ENCODE measurements around the gene EFNA3.

EFNA3 gene

DNA sequence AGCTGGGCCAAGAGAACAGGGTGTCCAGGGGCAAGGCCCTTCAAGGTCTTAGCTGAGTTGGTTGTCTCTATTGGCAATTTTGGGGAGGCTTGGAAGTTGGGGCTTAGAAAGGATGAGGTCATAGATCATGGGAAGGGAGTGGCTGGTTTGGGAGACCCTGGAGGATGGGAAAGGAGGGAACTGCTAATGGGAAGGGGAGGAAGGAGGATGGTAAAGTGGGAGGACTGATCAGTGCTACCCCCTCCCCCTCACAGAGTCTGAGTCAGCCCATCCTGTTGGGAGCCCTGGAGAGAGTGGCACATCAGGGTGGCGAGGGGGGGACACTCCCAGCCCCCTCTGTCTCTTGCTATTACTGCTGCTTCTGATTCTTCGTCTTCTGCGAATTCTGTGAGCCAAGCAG is 10.0 kb upstream of the EFNA3 start:
- no peak for DNase-seq

DNA sequence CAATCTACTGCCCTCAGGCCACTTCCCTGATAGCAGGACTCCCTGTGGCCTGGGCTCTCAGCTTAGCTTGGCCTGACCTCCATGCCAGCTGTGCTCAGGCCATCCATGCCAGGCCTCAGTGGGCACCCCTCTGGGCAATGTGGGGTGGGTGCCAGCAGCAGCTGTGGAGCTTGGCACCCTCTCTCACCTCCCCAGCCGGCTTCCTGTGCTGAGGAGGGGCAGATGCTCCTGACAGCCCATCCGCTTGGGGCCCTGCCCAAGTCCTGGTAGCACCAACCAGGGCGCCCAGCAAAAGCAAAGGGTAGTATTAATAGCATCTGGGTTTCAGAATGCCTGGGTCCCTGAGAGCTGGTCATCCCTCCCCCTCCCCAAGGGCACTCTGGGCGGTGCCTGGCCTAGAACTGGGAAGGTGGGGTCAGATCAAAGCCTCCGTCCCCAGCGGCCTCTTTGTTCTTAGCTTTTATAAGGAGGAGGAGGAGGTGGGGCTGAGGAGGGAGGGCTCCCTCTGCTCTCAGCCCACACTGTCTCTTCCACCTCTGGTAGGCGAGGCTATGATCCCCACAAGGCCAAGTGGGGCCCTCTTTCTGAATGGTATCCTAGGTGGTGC is 9.0 kb upstream of the EFNA3 start:
- DNase-seq = no peak

- DNase-seq = no peak
Measured at GRCh38 chr1:155070158-155070621, 8.4 kb upstream of the EFNA3 start.

DNA sequence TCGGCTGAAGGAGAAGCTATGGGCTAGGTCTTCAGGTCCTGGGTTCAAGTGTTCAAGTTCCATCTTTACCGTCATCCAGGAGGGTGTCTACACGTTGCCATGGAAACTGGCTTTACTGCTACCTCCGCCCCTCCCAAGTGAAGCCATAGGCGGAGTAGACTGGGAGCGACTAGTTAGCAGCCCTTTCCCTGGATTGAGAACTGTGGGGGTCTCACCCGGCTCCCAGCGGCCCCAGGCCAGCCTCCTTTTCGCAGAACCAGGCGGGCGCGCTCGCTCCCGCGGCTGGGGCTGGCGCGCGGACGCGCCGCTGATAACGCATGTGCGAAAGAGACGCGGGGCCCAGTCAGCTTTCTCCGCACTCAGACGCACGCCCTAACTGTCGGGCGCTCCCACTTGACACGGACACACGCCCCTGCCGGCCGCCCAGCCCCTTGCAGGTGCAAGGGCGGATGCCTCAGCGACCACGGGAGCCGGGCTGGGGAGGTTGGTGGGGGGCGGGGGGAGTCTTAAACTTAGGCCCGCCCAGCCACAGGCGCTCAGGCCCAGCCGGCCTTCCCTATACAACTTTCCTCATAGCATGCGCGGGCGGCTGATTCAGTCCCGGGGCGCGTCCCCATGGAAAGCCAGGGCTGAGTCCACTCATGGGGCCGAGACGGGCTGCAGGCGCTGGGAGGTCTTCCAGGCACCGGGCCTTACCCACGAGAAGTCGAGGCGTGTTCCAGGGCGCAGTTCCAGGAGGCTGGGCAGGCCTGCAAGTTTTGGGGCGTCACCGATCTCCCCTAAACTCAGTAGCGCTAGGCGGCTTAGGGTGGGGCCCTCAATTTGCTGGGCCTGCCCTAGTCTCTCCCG is 7.7 kb upstream of the EFNA3 start:
- DNase-seq = peak; percentile 63 to 66

DNA sequence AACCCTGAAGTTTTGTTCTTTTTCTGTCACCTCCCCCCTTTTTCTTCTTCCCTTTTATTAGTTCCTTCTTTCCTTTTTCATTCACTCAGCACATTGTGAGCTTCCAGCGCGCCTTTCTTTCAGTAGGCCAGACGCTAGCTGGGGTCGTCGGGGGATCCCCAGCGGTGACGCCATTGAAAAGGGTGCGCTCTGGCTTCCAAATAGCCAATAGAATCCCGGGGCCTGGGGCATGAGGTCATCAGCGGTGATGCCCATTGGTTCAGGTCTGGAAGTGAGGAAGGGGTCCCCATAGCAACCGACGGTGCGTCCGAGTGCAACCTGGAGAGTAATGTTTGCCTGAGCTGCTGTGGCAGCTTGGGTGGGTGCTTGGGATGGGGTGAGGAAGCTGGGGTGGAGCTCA is 6.9 kb upstream of the EFNA3 start:
- DNase-seq = no peak

GRCh38 chr1:155072531-155073289 is 5.9 kb upstream of the EFNA3 start:
- no peak for DNase-seq

- no peak for DNase-seq
Measured at GRCh38 chr1:155073377-155074242, 5.0 kb upstream of the EFNA3 start.

DNA sequence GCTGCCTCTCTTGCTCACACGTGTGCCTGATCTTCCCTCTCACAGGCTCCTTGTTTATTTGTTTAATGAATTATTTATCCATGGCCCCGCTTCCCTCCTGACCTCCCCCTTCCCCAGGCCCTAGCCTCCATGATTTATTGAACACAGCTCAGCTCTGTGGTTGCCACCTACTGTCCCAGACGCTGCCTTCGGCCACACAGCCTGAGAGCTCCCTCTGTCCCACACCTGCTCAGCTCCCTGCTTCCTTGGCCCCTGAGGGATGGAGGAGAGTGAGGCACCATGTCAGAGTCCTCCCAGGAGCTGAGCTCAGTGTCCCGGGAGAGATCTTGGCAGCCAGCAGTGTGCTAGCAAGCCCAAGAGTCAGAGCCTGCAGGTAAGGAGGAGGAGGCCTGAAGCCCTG is 3.1 kb upstream of the EFNA3 start:
- DNase-seq = no peak

- no peak for DNase-seq
Measured at GRCh38 chr1:155076371-155076770, 2.3 kb upstream of the EFNA3 start.

GRCh38 chr1:155077346-155077745 is 1.3 kb upstream of the EFNA3 start:
- DNase-seq = no peak

DNA sequence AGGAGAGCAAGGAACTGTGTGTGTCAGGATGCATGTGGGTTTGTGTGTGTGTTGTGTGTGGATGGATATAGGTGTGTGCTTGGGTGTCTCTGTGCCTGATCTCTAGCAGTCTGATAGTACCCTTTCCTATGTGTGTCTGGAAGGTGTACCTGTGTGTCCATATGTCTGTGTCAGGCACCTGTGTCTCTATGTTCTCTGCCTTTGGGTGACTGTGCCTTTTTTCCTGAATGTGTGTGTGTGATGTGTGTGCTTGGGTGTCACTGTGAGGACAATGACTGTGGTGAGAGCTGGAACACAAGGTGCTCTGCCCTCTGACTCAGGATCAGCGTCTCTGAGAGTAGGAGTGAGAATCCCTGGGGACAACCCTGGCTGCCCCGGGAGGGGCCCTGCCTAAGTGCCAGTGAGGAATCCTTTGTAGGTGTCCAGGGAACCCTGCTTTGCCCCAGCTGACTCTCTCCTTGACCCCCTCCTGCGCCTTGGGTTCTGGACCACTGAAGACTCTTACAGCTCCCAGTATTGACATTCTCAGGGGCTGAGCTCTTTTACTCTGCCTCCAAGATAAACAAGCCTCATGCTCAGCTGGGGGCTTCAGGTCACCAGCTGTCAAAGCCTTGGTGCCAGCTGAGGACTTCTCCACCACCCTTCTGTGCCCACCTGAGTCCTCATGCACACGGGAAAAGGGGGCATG is 735 bp upstream of the EFNA3 start:
- DNase-seq = no peak

GRCh38 chr1:155079210-155079486 is 511 bp downstream of the EFNA3 start:
- no peak for DNase-seq

DNA sequence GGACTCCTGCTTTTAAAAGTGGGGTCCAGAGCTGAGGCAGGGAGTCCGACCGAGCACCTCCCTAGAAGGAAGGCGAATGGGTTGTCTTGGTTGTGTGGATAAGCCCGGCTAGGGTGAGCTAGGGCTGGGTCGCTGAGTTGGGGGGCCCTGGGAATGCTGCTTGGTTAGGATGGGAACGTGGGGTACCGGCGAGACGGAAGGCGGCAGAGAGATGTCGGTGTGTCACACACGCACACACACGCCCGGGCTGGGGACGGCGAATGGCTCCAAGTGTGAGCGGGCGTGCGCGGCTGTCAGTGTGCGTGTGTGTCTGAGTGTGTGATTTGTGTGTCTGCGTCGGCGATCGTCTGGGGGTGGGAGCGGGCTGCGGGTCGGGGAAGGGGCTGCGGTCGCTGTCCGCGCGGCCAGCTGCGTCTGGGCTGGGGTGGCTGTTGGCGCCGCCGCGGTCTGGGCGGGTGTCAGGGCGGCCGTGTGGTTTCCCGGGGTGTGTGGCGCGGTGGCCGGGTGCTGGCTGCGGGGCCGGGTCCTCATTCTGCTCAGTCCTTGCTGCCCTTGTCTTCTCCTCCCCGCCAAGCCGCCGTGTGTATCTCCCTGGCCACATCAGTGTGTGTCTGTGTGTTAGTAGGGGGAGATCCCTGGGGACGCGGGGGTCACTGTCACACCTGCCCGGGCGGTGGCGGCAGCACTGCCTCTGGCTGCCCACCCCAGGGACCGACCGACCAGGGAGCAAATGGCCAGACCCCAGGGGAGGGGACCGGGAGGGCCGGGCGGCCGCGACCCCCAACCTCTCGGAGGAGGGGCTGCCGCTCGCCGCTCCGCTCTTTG is 1.1 kb downstream of the EFNA3 start:
- DNase-seq = no peak

GRCh38 chr1:155080312-155081228 is 1.9 kb downstream of the EFNA3 start:
- DNase-seq = no peak

DNA sequence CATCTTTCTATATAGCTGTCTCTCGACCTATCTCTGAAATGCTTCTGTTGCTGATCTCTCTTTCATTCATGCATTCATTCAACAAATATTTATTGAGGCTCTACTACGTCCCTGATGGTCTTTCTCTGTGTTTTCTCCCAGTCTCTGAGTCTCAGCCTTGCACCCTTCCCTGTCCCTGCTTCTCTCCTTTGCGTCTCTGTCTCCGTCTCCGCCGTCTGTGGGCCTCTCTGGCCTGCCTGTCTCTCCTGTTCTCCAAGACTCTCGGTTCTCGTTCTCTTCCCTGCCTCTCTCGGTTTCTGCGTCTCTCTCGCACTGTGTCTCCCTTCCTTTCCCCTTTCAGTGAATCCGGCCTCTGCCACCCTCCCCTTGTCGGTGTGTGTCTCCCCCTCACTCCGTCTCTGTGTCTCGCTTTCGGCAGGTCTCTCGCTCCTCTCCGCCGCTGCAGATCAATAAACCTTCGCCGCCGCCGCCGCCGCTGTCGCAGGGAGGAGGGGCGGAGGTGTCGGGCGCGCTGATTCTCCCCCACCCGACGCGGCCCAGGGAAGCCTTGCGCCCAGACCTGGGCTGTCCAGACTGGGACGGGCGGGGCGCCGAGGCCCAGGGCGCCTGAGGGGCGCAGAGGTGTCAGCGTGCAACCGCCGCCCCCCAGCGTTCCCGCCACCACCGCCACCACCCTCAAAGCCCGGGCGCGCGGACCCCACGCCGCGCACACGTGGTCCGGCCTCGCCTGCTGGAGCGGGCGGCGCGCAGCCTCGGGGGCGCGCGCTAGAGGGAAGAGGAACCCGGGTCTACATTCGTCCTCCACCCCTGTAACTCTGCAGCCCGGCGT is 3.0 kb downstream of the EFNA3 start:
- DNase-seq = no peak

- no peak for DNase-seq
Measured at GRCh38 chr1:155082301-155083051, 3.8 kb downstream of the EFNA3 start.

GRCh38 chr1:155083052-155083541 is 4.5 kb downstream of the EFNA3 start:
- no peak for DNase-seq

All from activated CD4-positive, alpha-beta T cell treated with anti-CD3 and anti-CD28 coated beads, Interleukin-2, amount 50 U/mL, for 4 hours (primary cell).